Inflammatory macrophage treated with lipopolysaccharide for 1 hour (primary cell): ENCODE measurements around the gene PRR33.

Source experiments
- DNase-seq, 2 donors: peaks; one replicate each; pipeline ENCODE4 v3.0.0-alpha.2; 2020 to 2022

Gene PRR33

GRCh38 chr11:1845561-1846452 lies 45.9 kb downstream of the PRR33 start:
- DNase-seq, result no peak

GRCh38 chr11:1845095-1845429 lies 46.6 kb downstream of the PRR33 start:
- no peak for DNase-seq

GRCh38 chr11:1844221-1845094 lies 47.2 kb downstream of the PRR33 start:
- DNase-seq, result peak; percentile 36 to 51

DNA sequence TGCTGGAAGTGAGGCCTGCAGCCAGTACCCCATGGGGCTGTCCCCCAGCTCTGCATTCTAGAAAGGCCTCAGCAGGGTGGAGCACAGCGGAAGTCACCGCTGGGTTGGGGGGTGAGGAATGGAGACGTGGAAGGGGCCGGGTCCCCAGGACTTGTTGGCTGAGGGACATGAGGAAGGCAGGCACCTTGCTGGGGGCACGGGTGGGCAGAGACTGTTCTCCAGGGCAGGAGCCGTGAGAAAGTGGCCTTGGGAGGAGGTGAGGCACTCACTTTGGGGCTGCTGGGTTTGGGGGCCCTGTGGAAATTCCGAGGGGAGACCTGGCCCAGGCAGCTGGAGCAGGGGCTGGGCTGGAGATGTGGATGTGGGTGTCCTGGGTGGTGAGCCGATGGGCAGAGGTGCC lies 47.9 kb downstream of the PRR33 start:
- DNase-seq, result no peak

DNA sequence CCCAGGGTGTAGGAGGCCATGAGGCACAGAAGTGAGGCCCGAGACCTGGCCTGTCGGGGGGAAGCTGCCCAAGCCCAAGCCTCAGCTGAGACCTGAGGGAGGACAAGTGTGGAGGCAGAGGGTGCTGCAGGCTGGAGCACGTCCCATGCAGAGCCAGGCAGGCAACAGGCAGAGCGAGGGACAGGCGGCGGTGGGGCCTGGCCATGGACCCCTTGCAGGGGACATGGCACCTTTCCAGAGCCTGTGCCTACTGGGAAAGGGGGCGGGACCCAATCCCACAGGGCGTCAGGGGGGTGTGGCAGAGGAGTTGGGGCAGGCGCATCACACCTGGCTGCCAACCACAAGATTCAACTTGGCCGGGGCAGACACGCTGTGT lies 48.6 kb downstream of the PRR33 start:
- no peak for DNase-seq

DNA sequence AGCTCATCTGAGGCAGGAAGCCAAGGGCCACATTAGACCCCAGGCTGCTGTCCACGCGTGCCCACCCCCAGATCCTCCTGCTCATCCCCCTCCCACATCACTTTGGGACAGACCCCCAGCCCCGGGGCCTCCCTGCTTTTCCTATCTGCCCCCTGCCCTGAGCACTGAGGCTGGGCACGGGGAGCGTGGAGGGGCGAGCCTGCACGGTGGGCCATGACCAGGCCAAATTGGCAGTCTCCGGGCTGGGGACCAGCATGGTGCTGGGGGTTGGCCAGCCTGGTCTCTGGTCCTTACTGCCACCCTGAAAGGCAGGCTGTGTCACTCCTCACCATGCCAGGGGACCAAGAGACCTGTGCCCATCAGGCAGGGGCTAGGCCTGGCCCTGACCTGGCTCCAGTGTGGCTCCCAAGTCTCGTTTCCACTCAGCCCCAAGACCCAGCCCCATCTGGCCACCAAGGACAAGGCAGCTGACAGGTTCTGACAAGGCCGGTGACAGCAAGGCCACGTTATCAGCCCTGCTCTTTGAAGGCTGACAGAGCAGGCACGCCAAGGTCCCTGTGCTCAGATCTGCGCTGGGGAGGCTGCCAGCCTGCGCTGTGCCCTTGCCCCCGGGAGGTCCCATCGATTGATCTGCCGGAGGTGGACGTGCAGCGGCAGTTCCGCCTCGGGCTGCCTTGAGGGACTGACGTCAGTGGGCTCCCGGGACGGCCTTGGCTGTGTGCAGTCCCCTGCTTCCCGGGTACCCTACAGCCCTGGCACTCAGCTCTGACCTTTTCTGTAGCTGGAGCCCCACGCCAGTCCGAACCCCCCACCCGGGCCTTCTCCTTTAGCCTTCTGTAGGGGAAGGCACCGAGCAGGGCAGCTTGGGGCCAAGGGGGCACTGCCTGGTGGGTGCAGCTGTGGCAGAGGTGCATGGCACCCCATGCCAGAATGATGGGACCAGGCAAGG lies 49.3 kb downstream of the PRR33 start:
- no peak for DNase-seq

DNA sequence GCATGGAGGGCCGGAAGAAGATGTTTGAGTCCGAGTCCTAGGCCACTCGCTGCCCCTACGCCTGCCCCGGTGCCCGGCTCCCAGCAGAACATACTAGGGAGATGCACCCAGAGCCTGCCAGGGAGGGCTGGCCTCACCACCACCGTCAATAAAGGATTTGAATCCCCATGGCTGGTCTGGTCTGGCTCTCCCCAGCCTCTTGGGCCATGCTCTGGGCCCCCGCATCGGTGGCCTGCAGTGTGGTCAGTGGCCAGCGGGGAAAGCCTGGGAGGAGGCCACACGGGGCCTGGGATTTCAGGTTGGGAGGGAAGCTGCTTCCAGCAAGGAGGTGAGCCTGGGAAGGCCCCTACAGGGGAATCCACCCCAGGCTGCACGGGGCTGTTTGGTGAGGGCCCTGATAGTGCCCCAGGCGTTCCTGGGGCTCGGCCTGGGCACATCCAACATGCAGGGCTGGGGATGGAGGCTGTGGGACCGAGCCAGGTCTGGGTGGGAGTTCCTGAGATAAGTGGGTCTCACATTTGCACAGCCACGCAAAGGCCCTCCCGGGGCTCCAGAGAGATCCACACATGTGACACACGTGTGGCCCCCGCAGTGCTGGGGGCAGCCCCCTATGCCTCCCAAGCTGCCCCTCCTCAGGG lies 50.1 kb downstream of the PRR33 start:
- DNase-seq, result no peak

GRCh38 chr11:1840780-1841480 lies 50.8 kb downstream of the PRR33 start:
- DNase-seq, result no peak

- peak; percentile 88 for DNase-seq
Observed at GRCh38 chr11:1839924-1840779, 51.5 kb downstream of the PRR33 start.

- no peak for DNase-seq
Observed at GRCh38 chr11:1839204-1839923, 52.3 kb downstream of the PRR33 start.

DNA sequence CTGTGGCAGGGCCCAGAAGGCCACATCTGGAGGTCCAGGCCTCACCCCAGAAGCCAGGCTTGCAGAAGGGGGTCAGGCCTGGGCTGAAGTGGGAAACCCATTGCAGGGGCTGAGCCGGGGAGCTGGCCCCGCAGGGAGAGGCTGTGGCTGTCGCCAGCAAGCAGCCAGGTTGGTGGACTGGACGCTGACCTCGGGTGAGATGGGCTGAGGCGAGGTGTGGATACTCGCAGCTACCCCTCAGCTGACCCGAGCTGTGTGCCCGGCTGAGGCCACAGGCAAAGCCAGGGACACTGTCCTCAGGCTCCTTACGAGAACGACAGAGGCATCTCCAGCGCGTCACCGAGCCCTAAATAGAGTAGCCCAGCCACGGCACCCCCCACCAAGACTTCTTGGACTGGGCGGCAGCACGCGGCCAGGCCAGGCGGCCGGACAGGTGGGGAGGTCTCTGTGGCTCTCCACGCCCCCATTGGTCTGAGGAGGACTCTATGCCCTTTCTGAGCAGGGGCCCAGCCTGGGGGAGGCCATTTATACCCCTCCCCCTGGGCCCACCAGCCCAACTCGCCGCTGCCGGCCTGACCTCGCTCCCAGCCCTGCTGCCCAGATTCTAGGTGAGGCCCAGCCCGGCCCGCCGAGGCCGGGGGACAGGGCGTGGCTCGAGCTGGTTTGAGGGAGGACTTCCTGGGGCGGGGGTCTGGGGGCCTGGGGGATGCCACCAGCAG lies 53.1 kb downstream of the PRR33 start, which contains the start of gene TNNI2:
Gene TNNI2 (plus strand): TSS at position 556 of the 719 bp plus-strand sequence. CDS start 716 bp downstream, outside the sequence.
- no peak for DNase-seq
